Immature natural killer cell (primary cell): ENCODE measurements around the gene ALDH3B1. TPM values are rescaled to one million over a fixed set of nuclear protein-coding genes. Genes with fewer than 3 reads are reported as not detected.

Source experiments
- DNase-seq, 3 donors: peaks; one replicate each; pipeline ENCODE4 v3.0.0; 2022; ENCODE audit warnings: mixed read lengths in 1 of 3
- H3K27ac Mint-ChIP-seq, 6 donors: one replicate each; pipeline ENCODE4 v1.8.0; 2020; ENCODE audit warnings: mixed read lengths in 6 of 6, mild to moderate bottlenecking in 5 of 6, inconsistent platforms in 4 of 6, moderate library complexity in 3 of 6
- H3K27me3 Mint-ChIP-seq, 3 donors: one replicate each; pipeline ENCODE4 v1.8.0; 2020 to 2021; ENCODE audit warnings: low read depth in 3 of 3, mild to moderate bottlenecking in 3 of 3, mixed read lengths in 3 of 3, moderate library complexity in 3 of 3, inconsistent platforms in 1 of 3
- H3K36me3 Mint-ChIP-seq, 3 donors: one replicate each; pipeline ENCODE4 v1.8.0; 2020; ENCODE audit warnings: mixed read lengths in 3 of 3, inconsistent platforms in 2 of 3, mild to moderate bottlenecking in 2 of 3
- H3K4me1 Mint-ChIP-seq, 2 donors: one replicate each; pipeline ENCODE4 v1.8.0; 2020; ENCODE audit warnings: inconsistent platforms in 2 of 2, mild to moderate bottlenecking in 2 of 2, mixed read lengths in 2 of 2, moderate library complexity in 1 of 2
- H3K4me3 Mint-ChIP-seq, 5 donors: one replicate each; pipeline ENCODE4 v1.8.0; 2020; ENCODE audit warnings: mild to moderate bottlenecking in 5 of 5, mixed read lengths in 5 of 5, inconsistent platforms in 3 of 5, moderate library complexity in 3 of 5
- H3K9me3 Mint-ChIP-seq, 6 donors: one replicate each; pipeline ENCODE4 v1.8.0; 2020; ENCODE audit warnings: mild to moderate bottlenecking in 6 of 6, mixed read lengths in 6 of 6, inconsistent platforms in 4 of 6, moderate library complexity in 3 of 6
- polyA plus RNA-seq, 3 donors: library from polyadenylated mRNA; unstranded; fragments of 300-500 nt; fragmentation: Illumina TruSeq; gene quantifications; one replicate each; pipeline ENCODE4 v1.2.3, GENCODE V29; 2021

ALDH3B1 gene
- polyA plus RNA-seq, 3 donors from 2014 or later, result 3.4 to 3.8 TPM; not detected in 1

- Mint-ChIP-seq H3K4me3 (no peak overlapping the region), H3K4me1 (peaks cover 4 to 12% of the 10 kb centered on the region in 2 donors), H3K36me3 (no peaks in the 10 kb centered on the region), H3K27me3 (peaks cover 2 to 4% (median 4%) of the 10 kb centered on the region in 3 donors), H3K27ac (no peak overlapping the region), H3K9me3 (no peaks in the 10 kb centered on the region)
- no peak for DNase-seq
These were observed 11.2 kb downstream of the ALDH3B1 start for GRCh38 chr11:68021167-68021787.

- H3K36me3 Mint-ChIP-seq, result no peaks in the 10 kb centered on the region
- H3K4me3 Mint-ChIP-seq, result no peak overlapping the region
- no peak overlapping the region for H3K27ac Mint-ChIP-seq
- no peak for DNase-seq
- no peaks in the 10 kb centered on the region for H3K9me3 Mint-ChIP-seq
- peaks cover 7 to 15% of the 10 kb centered on the region in 2 donors for H3K4me1 Mint-ChIP-seq
- peaks cover 4% of the 10 kb centered on the region in 3 donors for H3K27me3 Mint-ChIP-seq
These were observed 12.4 kb downstream of the ALDH3B1 start for GRCh38 chr11:68022531-68022930.

- Mint-ChIP-seq H3K4me3 (no peak overlapping the region), H3K27me3 (peaks cover 4% of the 10 kb centered on the region in 3 donors), H3K36me3 (no peaks in the 10 kb centered on the region), H3K4me1 (peaks cover 9 to 15% of the 10 kb centered on the region in 2 donors), H3K27ac (peak overlapping the region in 1 of 6 donors; percentile 31), H3K9me3 (no peaks in the 10 kb centered on the region)
- DNase-seq, result no peak
These were observed 14.4 kb downstream of the ALDH3B1 start for GRCh38 chr11:68024508-68024907.

- DNase-seq, result peak in 2 of 3 donors; percentile 36 to 44
- peak overlapping the region in 4 of 6 donors; percentile 18 to 73 (median 48) for H3K27ac Mint-ChIP-seq
- H3K36me3 Mint-ChIP-seq, result no peaks in the 10 kb centered on the region
- H3K27me3 Mint-ChIP-seq, result peaks cover 4% of the 10 kb centered on the region in 3 donors
- peak overlapping the region in 1 of 5 donors; percentile 23 for H3K4me3 Mint-ChIP-seq
- H3K4me1 Mint-ChIP-seq, result peaks cover 10 to 16% of the 10 kb centered on the region in 2 donors
- no peaks in the 10 kb centered on the region for H3K9me3 Mint-ChIP-seq
These were observed 14.9 kb downstream of the ALDH3B1 start for GRCh38 chr11:68025047-68025446.

- peaks cover 25 to 30% of the 10 kb centered on the region in 2 donors for H3K4me1 Mint-ChIP-seq
- peak in 1 of 3 donors; percentile 13 for DNase-seq
- peak overlapping the region in 2 of 5 donors; percentile 4 to 21 for H3K4me3 Mint-ChIP-seq
- H3K36me3 Mint-ChIP-seq, result peaks cover 0 to 1% (median 0%) of the 10 kb centered on the region in 3 donors
- peak overlapping the region in 4 of 6 donors; percentile 59 to 85 (median 72) for H3K27ac Mint-ChIP-seq
- H3K27me3 Mint-ChIP-seq, result peaks cover 4 to 10% (median 5%) of the 10 kb centered on the region in 3 donors
- H3K9me3 Mint-ChIP-seq, result peaks cover 0 to under 1% (median 0%) of the 10 kb centered on the region in 6 donors
These were observed 16.4 kb downstream of the ALDH3B1 start for GRCh38 chr11:68026391-68027105.

- Mint-ChIP-seq H3K4me1 (peaks cover 29 to 35% of the 10 kb centered on the region in 2 donors), H3K27me3 (peaks cover 3 to 10% (median 4%) of the 10 kb centered on the region in 3 donors), H3K9me3 (peaks cover 0 to 3% (median 0%) of the 10 kb centered on the region in 6 donors), H3K4me3 (no peak overlapping the region), H3K36me3 (peaks cover 0 to 4% (median 0%) of the 10 kb centered on the region in 3 donors), H3K27ac (no peak overlapping the region)
- DNase-seq, result no peak
These were observed 17.5 kb downstream of the ALDH3B1 start for GRCh38 chr11:68027667-68028066.

- peak overlapping the region; percentile 62 to 98 (median 94) for H3K4me3 Mint-ChIP-seq
- H3K27ac Mint-ChIP-seq, result peak overlapping the region in 3 of 6 donors; percentile 22 to 44 (median 23)
These were observed 18.8 kb downstream of the ALDH3B1 start for GRCh38 chr11:68028802-68029545.

GRCh38 chr11:68030318-68031143 is 20.4 kb downstream of the ALDH3B1 start, which contains the start of gene NDUFS8:
NDUFS8 (plus strand) TSS chr11:68030681; CDS start chr11:68032152, 1,471 bp downstream.
- peaks cover 0 to 4% (median 0%) of the 10 kb centered on the region in 3 donors for H3K36me3 Mint-ChIP-seq
- peak; percentile 97 to 98 (median 98) for DNase-seq
- peak within 1 kb of the TSS; percentile 85 to 93 (median 92) for H3K27ac Mint-ChIP-seq
- peaks cover 0 to 3% (median 0%) of the 10 kb centered on the region in 6 donors for H3K9me3 Mint-ChIP-seq
- H3K27me3 Mint-ChIP-seq, result peaks cover under 1 to 10% (median 3%) of the 10 kb centered on the region in 3 donors
- peaks cover 28 to 32% of the 10 kb centered on the region in 2 donors for H3K4me1 Mint-ChIP-seq
- H3K4me3 Mint-ChIP-seq, result peak within 1 kb of the TSS; percentile 92 to 98 (median 96)

More at GRCh38 chr11:68028802-68029545, 18.8 kb downstream of the ALDH3B1 start:
- DNase-seq, result no peak
- H3K36me3 Mint-ChIP-seq, result peaks cover 0 to 4% (median 0%) of the 10 kb centered on the region in 3 donors
- H3K4me1 Mint-ChIP-seq, result peaks cover 29 to 35% of the 10 kb centered on the region in 2 donors
- peaks cover 3 to 10% (median 4%) of the 10 kb centered on the region in 3 donors for H3K27me3 Mint-ChIP-seq
- H3K9me3 Mint-ChIP-seq, result peaks cover 0 to 3% (median 0%) of the 10 kb centered on the region in 6 donors

GRCh38 chr11:68031144-68031464 is 21.0 kb downstream of the ALDH3B1 start:
- Mint-ChIP-seq H3K27me3 (peaks cover 0 to 10% (median 3%) of the 10 kb centered on the region in 3 donors), H3K36me3 (peaks cover 0 to 4% (median 0%) of the 10 kb centered on the region in 3 donors), H3K4me3 (peak overlapping the region; percentile 92 to 98 (median 96)), H3K4me1 (peaks cover 27 to 33% of the 10 kb centered on the region in 2 donors), H3K9me3 (peaks cover 0 to 3% (median 0%) of the 10 kb centered on the region in 6 donors), H3K27ac (peak overlapping the region; percentile 85 to 93 (median 92))
- no peak for DNase-seq

GRCh38 chr11:68032003-68032402 is 21.9 kb downstream of the ALDH3B1 start:
- Mint-ChIP-seq H3K27me3 (peaks cover 3 to 15% (median 3%) of the 10 kb centered on the region in 3 donors), H3K9me3 (peaks cover 0 to 3% (median 0%) of the 10 kb centered on the region in 6 donors), H3K4me1 (peaks cover 32 to 38% of the 10 kb centered on the region in 2 donors), H3K36me3 (peaks cover 0 to 4% (median 0%) of the 10 kb centered on the region in 3 donors), H3K4me3 (peak overlapping the region; percentile 92 to 98 (median 96)), H3K27ac (peak overlapping the region; percentile 76 to 92 (median 86))
- DNase-seq, result no peak

GRCh38 chr11:68032997-68033707 is 23.0 kb downstream of the ALDH3B1 start:
- H3K4me3 Mint-ChIP-seq, result peak overlapping the region in 1 of 5 donors; percentile 15
- peak overlapping the region in 2 of 6 donors; percentile 30 to 76 for H3K27ac Mint-ChIP-seq
- H3K4me1 Mint-ChIP-seq, result peaks cover 42 to 48% of the 10 kb centered on the region in 2 donors
- H3K9me3 Mint-ChIP-seq, result peaks cover 0 to 3% (median 0%) of the 10 kb centered on the region in 6 donors
- no peak for DNase-seq
- peaks cover 3 to 18% (median 3%) of the 10 kb centered on the region in 3 donors for H3K27me3 Mint-ChIP-seq
- H3K36me3 Mint-ChIP-seq, result peaks cover 0 to 4% (median 0%) of the 10 kb centered on the region in 3 donors

GRCh38 chr11:68033708-68034045 is 23.6 kb downstream of the ALDH3B1 start:
- Mint-ChIP-seq H3K27ac (peak overlapping the region in 4 of 6 donors; percentile 30 to 86 (median 72)), H3K36me3 (peaks cover 0 to 4% (median 0%) of the 10 kb centered on the region in 3 donors), H3K4me1 (peaks cover 42 to 51% of the 10 kb centered on the region in 2 donors), H3K9me3 (peaks cover 0 to 3% (median 0%) of the 10 kb centered on the region in 6 donors), H3K4me3 (peak overlapping the region in 1 of 5 donors; percentile 15), H3K27me3 (peaks cover 3 to 18% (median 3%) of the 10 kb centered on the region in 3 donors)
- DNase-seq, result no peak
